GM19438 (cell line): ENCODE measurements around the gene STOX1.
"Not testable (repeated sequence)": the region's sequence is repeated elsewhere in the genome, so short reads cannot be mapped to it uniquely, and the experiment has no call there.

Experiments used
- ATAC-seq: cut with Tn5 transposase; IDR thresholded peaks from one replicate; pipeline ENCODE4 v1.9.1; 2021; ENCODE audit warnings: low read depth; ENCODE audit not compliant: unreplicated experiment

The STOX1 gene

GRCh38 chr10:68878496-68878895 is 51.2 kb downstream of the STOX1 start:
- no peak for ATAC-seq

- no peak for ATAC-seq
These were observed 52.3 kb downstream of the STOX1 start for GRCh38 chr10:68879628-68880027.

GRCh38 chr10:68880181-68880580 is 52.9 kb downstream of the STOX1 start:
- no peak for ATAC-seq

- ATAC-seq, result no peak
These were observed 67.7 kb downstream of the STOX1 start for GRCh38 chr10:68895041-68895440.

- ATAC-seq, result no peak
These were observed 70.0 kb downstream of the STOX1 start for GRCh38 chr10:68897336-68897741.

- ATAC-seq, result no peak
These were observed 71.9 kb downstream of the STOX1 start for GRCh38 chr10:68899186-68899745.

GRCh38 chr10:68900427-68901104 is 73.2 kb downstream of the STOX1 start:
- peak; percentile 36 for ATAC-seq

- peak; percentile 98 for ATAC-seq
These were observed 74.0 kb downstream of the STOX1 start, which contains the start of gene DDX50 for GRCh38 chr10:68901105-68901927. TSS of gene DDX50 (plus strand) at chr10:68901315. CDS start at chr10:68901385, 70 bp downstream.

- ATAC-seq, result no peak
These were observed 75.1 kb downstream of the STOX1 start for GRCh38 chr10:68902382-68902781.

- ATAC-seq, result no peak
These were observed 97.3 kb downstream of the STOX1 start for GRCh38 chr10:68924593-68924992.

GRCh38 chr10:68925489-68925888 is 98.2 kb downstream of the STOX1 start:
- ATAC-seq, result no peak

GRCh38 chr10:68929157-68929556 is 101.8 kb downstream of the STOX1 start:
- ATAC-seq, result not testable (repeated sequence)

- ATAC-seq, result not testable (repeated sequence)
These were observed 102.6 kb downstream of the STOX1 start for GRCh38 chr10:68929888-68930287.

GRCh38 chr10:68932860-68933259 is 105.5 kb downstream of the STOX1 start:
- not testable (repeated sequence) for ATAC-seq

GRCh38 chr10:68934994-68935393 is 107.7 kb downstream of the STOX1 start:
- ATAC-seq, result no peak

- no peak for ATAC-seq
These were observed 110.8 kb downstream of the STOX1 start for GRCh38 chr10:68938117-68938516.

- no peak for ATAC-seq
These were observed 111.6 kb downstream of the STOX1 start for GRCh38 chr10:68938884-68939283.

GRCh38 chr10:68940917-68941316 is 113.6 kb downstream of the STOX1 start:
- ATAC-seq, result not testable (repeated sequence)
